ENCODE measurements around the gene ZAR1L.

DNA sequence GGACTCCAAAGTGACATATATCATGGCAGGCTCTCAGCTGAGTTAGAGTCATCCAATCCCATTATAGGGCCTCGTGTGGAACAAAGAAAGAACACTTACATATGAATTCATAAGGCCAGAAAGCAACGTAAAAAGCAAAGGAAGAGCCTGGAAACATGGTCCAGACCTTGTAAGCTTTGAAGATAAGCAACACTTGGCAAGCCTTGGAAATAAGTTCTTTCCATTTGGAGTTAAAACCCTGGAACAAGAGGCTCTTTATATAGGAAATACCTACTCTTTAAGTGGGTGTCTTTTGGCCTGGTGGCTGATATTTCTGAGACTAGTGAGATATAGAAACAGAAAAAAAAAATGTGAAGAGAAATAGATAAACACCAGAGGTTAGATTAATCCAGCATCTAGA is 49.4 kb downstream of the ZAR1L start:
- TF ChIP-seq FOXA1 (IDR thresholded peaks at IDR 0.05) (no peak), TARDBP (IDR thresholded peaks at IDR 0.05) (no peak), ELF4 (IDR thresholded peaks at IDR 0.05) (no peak), HDGF (IDR thresholded peaks at IDR 0.05; ENCODE audit: borderline replicate concordance) (no peak), SUZ12 (IDR thresholded peaks at IDR 0.05) (no peak), SP1 (IDR thresholded peaks at IDR 0.05) (no peak), BHLHE40 (IDR thresholded peaks at IDR 0.05; ENCODE audit: borderline replicate concordance) (no peak), NFRKB (IDR thresholded peaks at IDR 0.05) (no peak), ZNF384 (IDR thresholded peaks at IDR 0.05) (no peak), FOXK2 (IDR thresholded peaks at IDR 0.05) (no peak)

Measured in HEK293T (cell line).